GM19467 (cell line): ENCODE results near the gene ATP5MC3.

Experiments
- ATAC-seq: cut with Tn5 transposase; IDR thresholded peaks from one replicate; pipeline ENCODE4 v1.9.1; 2021; ENCODE audit warnings: mild to moderate bottlenecking, moderate library complexity; ENCODE audit not compliant: unreplicated experiment

ATP5MC3 gene

DNA sequence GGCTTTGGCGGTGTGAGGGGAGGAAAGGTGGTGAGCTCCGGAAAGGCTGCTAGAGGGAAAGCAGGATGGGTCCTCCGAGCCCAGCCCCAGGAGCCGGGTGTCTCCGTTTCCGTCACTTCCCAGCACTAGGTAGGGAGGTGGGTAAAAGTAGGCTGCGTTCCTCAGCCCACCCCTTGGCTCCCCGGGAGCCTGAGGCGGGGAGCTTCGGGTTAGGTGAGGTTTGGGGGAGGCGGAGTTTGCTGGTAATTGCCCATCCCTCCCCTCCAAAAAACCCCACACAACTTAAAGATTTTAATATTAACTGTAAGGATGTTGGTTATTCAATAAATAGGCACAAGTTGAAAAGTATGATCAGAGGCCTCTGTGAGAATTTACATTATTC, 13.0 kb downstream of the ATP5MC3 start:
- ATAC-seq: peak; percentile 14

DNA sequence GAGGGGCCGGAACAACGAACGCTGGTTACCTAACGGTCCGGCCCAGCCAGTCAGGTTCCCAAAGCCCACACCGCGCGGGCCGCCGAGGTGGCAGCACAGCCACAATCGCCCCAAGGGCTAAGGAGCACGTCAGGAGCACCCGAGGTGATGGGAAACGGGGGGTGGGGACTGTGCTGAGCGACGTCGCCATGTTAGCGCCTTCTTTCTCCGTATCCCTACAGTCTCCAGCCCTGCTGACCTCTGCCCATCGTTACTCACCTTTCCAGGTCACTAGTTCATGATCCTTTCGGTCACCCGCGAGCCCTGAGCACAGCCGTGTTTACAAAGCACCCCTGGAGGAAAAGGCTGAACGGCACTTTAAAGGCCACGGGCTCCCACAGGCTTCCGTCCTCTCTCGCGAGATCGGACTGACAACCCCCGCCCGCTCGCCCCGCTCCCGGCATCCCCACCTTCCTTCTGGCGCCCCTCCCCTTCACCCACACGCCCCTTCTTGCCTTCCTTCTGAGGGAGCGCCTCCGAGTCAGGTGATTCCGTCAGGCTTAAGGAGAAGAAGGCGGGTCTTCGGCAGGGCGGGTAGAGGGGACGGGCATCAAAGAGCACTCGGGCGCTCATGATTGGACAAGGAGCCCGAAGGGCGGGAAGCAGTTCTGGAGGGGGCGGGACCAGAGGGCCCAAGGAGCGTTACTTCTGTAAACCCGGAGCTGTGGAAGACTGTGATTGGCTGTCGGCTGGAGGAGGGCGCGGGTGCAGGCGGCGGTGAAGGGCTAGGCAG, 13.5 kb downstream of the ATP5MC3 start, which contains the start of gene ATF2:
TSS of gene ATF2 (minus strand) at position 412 of the 772 bp plus-strand sequence. CDS start 31,760 bp downstream, outside the sequence.
- peak; percentile 96 for ATAC-seq

DNA sequence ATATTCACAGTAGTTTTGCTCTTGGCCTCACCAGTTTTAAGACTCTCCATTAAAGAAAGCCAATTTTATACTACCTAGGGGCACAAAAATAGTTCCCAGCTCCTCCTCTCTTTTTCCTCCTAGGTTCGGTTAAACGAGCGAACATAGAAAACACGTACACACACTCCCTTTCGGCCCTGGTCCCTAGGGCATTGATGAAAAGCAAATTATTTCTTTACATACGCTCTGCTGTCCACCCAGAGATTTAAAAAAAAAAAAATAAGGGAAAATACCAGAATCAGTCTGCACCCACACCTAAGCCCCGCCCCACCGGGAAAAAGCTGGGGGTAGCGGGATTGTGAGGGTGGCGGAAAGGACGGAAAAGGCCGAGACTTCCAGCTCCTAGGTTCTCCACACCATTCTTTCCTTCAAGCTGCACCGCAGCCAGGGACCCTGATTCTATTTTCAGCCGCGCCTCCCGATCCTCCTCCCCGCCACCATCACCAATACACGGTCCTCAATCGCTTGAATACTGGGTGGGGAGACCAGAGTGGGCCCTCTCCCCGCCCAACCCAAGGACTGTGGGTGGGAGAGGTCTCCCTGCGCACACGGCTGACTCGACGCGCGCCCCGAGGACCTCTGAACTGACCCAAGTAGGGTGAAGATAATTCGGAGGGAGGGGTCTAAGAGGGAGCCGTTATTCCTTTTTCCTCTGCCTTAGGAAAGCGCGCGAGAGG, 14.3 kb downstream of the ATP5MC3 start:
- ATAC-seq: no peak

DNA sequence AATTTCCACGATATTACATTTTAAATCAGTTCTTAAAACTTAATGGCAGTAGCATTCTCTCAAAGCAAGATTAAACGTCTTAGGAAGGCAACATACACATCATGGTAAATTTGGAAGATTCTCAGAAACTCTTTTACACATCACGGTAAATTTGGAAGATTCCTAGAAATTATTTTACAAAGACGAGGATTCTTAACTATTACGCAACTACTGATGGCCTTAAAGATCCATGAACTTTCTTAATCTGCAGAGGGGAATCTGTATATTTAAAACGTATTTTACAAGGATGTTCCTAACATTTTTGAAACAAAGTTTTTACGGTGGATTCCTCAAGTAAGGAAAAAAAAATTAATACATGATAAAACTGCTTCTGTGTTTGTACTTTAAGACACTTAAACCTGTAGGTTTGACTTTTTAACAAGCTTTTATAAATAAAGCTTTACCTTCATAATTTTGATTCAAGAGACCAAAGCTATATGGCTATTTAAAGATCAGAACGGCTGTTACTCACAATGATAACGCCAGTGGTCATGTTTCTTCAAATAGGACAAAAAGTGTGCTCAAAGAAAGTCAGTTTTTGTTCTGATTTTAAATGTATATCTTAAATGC, 15.2 kb downstream of the ATP5MC3 start:
- no peak for ATAC-seq

DNA sequence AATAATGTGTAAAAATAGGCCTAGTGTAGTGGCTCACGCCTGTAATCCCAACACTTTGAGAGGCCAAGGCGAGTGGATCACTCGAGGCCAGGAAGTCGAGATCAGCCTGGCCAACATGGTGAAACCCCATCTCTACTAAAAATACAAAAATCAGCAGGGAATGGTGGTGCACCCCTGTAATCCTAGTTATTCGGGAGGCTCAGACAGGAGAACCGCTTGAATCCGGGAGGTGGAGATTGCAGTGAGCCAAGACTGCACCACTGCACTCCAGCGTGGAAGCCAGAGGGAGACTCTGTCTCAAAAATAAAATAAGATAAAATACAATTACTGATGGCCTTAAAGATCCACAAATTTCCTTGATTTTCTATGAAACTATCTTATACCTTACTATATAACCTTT, 17.3 kb downstream of the ATP5MC3 start:
- ATAC-seq: no peak

DNA sequence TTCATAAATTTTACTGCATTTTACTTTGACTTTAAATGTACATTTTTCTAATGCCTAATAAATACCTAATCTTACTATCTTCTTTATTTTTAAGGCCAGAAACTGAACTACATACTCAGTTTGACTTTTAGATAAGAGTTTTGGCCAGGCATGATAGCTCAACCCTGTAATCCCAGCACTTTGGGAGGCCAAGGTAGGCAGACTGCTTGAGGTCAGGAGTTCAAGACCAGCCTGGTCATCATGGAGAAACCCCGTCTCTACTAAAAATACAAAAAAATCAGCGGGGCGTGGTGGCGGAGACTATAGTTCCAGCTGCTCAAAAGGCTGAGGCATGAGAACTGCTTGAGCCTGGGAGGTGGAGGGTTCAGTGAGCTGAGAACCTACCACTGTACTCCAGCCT, 22.6 kb downstream of the ATP5MC3 start:
- ATAC-seq: no peak

DNA sequence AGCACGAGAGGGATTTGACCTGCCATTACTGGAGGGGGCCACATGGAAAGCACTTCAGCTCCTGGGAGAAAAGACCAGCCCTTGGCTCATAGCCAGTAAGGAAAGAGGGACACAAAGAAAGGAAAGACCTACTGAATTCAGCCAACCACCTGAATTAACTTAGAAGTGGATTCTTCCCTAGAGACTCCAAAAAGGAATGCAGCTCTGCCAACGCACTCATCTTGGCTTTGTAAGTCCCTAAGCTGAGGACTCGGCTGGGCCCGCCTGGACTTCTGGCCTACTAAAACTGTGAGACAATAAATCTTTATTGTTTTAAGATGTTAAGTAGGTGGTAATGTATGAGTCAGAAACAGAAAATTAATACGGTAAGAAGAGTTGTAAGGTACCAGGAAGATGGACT, 25.0 kb downstream of the ATP5MC3 start:
- ATAC-seq: no peak

DNA sequence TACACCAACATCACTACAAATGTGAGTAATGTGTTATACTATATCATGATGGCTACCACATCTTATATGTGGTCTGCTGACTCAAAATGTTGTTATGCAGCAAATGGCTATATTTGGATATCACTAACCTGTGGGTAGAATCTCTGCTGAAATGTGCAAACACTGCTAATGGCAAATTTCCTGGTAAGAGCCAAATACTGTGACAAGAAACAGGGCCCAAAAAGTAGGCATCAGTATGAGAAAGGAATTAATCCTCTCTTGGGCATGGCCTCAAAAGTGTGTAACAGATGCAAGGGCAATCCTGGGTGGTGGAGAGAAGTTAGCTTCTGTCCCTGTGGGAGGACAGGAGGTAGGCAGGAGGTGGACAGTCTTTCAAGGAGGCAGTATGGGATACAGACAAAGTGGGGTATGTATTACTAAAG, 26.8 kb downstream of the ATP5MC3 start:
- no peak for ATAC-seq

DNA sequence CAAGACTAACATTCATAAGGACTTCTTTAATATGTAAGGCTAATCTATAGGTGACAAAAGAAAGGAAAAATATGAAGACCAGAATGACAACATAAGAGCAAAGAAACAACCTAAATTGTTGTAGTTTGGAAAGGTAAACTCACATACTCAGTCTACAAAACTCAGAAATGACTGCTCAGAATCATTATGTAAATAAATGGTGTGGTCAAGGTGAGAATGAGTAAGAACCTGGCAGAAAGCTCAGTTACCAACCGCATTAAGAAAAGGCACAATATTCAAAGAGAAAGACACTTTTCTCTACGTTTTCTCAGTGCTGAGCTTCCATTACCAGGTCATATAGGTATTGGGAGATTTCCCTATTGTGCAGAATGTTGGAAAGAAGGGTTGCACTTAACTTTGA, 29.3 kb downstream of the ATP5MC3 start:
- ATAC-seq: peak; percentile 81

DNA sequence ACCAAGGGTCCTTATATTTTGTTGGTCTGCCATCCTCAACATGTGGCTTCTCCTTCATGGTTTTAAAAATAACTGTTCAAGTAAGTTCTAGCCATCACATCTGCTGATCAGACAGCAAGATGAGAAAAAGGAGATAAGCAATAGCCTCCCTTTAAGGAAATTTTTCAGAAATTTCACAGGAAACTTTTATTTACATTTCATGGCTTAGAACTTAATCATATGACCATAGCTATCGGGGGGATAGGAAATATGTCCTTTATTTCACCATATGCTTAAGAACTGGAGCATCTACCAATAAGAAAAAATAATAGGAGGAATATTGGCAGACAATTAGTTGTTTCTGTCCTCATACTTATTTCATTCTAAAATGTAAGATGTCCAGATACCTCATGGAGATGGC, 29.7 kb downstream of the ATP5MC3 start:
- no peak for ATAC-seq

DNA sequence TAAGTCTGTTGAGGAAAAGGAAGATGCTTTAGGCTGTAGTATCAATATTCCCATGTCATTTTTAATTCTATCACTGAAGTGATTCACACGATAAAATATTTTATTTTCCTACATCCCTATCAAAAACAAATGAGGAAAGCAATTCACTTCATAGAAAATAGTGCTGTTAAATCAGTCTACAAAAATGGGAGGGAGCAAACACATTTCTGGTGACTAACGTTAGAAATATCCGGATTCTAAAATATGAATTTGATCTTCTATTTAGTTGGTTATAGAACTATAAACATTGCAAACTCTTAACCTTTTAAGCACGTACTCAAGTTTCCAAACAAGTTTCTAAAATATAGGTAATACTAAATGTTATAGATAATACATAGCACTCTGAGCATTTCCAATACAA, 34.3 kb downstream of the ATP5MC3 start:
- ATAC-seq: no peak

DNA sequence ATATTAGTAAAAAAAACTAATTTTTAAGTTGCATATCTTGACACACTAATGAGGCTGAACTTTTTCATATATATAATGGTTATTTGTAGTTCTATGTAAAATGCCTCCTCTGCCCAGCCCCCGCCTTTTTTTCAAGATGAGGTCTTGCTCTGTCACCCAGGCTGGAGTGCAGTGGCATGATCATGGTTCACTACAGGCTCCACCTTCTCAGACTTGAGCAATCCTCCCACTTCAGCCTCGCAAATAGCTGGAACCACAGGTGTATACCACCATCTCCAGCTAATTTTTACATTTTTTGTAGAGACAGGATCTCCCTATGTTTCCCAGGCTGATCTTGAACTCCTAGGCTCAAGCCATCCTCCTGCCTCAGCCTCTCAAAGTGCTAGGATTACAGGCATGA, 37.8 kb downstream of the ATP5MC3 start:
- no peak for ATAC-seq

DNA sequence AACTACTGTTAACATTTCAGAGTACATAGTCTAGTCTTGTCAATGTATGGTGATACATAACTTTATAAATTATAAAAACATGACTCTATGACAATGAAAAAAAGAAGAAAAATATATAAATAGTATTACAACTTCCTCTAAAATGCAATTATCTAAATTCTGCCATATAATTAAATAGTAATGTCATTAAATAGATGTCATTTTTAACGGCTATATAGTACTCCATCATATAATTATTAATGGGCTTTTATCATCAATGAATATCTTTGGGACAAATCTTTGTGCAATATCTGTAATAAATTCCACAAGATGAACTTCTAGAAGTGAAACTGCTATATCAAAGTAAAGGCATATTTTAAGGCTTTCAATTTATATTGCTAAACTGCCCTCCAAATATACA, 38.3 kb downstream of the ATP5MC3 start:
- ATAC-seq: no peak

DNA sequence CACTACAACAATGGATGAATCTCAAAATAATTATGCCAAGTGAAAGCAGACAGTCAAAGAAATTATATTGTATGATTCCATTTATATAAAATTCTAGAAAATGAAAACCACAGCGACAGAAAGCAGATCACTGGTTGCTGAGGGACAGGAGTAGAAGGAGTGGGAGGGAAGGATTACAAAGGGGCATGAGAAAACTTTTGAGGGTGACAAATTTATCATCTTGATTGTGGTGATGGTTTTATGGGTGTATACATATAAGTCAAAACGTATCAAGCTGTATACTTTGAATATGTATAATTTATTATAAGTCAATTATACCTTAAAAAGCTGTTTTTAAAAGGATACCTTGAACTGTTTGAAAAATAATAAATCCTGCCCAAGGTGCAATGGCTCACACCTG, 41.2 kb downstream of the ATP5MC3 start:
- no peak for ATAC-seq

DNA sequence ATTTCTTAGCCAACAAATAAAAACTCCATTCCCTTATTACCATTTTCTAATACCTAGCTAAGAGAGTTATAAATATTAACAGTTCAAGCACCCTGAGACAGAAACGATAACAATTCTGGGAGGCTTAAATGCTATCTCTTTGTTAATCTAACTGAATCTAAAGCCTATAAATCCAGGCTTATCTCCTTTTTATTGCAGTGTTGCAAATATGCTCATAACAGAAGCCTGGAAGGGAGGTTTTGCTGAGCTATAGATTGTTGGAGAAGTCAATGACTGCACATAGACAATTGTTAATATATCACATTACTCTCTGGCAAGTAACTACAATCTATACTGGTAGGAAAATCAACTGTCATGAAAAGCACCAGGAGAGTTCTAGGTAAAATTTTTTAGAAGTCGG, 43.7 kb downstream of the ATP5MC3 start:
- ATAC-seq: no peak

DNA sequence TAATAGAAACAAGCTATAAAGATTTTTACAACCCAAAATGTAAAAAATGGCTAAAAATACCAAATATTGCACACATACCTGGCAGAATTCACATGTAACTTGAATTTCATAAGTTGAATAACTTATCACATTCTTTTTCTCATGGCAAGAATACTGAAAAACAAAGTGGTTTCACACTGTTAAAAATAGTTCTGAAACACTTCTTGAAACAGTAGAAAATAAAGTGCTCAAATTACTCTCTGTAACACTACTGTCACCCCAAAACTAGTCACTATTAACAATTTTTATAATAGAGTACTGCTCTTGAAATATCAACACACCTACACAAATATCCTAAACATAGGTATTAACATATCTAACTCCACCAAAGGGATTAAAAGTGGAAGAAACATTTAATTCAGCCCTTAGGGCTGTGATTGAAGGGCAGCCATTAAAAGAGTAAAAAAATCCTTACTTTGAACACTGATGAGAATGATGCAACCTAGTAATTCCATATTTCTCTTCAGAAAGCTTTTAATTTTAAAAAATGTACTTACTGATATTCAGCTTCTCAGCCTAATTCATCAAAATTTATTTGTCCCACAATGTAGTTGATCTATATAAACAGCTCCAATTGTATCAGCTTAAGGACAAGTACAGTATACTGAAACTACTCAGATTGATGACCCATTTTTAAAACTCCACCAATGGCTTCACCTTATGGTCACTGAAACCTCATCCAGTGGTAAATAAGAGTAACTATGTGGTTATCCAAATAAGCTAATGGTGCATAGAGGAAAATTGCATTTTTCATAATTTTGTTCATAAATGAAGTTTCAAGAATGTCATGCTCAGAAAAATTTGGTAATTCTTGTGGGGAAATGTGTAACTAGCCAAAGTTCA, 44.9 kb downstream of the ATP5MC3 start:
- ATAC-seq: peak; percentile 65

DNA sequence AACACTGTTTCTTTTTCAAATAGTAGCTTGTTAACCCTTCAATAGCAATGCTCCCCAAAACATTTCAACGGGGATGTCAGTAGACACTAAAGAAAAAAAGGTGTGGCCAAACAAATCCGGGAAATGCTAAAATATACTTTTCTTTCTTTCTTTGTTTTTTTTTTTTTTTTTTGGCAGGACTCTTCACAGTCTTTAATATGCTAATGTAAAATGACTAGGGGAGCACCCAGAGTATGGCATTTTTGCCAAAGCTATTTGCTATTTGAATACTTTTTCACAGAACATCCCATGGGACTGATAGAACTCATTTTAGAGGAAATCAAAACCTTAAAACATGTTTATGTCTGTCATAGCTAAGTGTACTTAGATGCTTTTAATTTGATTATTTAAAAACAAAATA, 45.6 kb downstream of the ATP5MC3 start:
- ATAC-seq: no peak

DNA sequence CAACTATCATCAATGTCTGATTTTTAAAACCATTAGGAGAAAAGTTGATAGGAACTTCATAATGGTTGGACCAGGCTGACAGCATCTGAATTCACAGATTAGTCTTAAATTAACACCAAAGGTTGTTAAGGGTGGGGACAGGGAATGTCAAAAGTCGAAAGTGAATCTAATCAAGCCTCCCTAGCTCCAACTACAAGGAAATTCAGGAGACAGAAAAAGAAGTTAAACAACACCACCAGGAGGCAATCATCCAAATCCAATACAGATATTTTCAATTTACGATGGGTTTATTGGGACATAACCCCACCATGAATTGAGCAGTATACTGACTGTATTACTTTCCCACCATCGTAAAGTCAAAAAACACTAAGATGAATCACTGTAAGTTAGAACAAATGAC, 46.3 kb downstream of the ATP5MC3 start:
- no peak for ATAC-seq

DNA sequence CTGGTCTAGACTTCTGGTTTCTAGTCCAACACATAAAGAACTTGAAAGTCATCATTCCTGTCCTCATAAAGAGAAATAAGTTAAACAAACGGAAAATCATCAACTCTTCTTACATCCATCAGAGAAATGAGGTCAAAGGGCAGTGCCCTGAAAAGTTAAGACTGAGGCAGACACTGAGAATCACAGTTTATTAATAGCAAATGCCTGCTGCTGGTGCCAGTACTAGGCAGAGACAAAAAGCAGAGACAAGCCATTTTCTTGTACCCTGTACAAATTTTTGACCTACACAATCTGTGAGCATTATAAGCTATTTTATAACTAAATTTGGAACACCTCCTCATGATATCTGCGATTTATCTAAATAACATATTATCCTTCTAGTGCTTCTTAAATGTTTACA, 50.3 kb downstream of the ATP5MC3 start:
- ATAC-seq: no peak

DNA sequence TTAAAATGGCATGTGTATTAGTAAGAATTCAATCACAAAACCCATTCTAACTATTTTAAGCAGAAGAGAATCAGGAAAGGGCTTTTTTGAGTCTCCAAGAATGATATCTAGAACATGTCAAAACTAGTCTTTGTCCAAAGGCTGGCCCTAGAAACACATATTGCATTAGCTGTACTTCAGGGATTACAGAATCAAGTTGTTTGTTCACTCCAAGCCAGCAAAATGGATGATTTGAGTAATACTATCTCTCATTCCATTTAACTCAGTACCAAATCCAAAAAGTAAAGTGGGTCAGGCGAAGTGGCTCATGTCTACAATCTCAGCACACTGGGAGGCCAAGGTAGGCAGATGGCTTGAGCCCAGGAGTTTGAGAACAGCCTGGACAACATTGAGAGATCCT, 54.8 kb downstream of the ATP5MC3 start:
- no peak for ATAC-seq
